RPMI7951 (cell line): ENCODE measurements around the gene BCHE. TPM values are rescaled to one million over a fixed set of nuclear protein-coding genes. Genes with fewer than 3 reads are reported as not detected.

ENCODE experiments used
- DNase-seq: peaks from one replicate; pipeline ENCODE4 v3.0.0-alpha.2; 2012; ENCODE audit warnings: low read depth
- total RNA-seq: library from RNA; depleted of rRNA; stranded (reverse); fragments of >200 nt; shearing (Covaris generic); gene quantifications from 2 replicates; pipeline ENCODE4 v1.2.3, GENCODE V29; 2014

Gene BCHE
- total RNA-seq, 1 experiment from 2014 or later: 9.5 TPM

DNA sequence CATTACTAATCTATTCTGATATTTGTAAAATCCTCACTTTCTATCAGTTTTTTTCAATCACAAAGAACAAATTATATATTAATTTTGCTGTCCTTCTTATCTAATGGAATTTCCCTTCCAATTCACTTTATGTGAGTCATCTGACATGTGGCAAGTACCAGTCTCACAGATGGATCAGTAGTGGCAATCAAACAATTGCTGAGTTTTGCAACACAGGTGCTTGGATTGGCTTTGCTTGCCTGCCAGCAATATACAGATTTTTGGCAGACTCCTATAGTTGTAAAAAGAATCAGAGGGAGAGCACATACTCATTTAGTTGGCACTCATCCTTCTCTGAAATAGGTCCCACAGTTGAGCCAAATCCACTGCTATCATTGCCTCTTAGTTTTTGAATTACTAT, 83.7 kb downstream of the BCHE start:
- no peak for DNase-seq

DNA sequence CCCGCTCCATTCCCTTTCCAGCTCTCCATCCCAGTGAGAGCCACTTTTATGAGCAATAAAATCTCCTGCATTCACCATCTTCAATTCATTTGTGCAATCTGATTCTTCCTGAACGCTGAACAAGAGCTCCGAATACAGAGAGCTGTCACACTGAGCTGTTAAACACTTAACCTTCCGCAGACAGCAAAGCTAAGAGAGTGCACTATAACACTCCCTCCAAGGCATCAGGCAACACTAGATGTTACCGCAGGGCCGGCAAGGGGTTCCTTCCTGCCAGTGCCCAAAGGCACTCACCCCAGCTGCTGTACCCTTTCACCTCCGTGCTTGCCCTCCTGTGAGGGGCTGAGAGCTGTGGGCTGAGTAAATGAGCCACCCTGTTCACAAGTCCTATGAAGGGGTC, 85.6 kb downstream of the BCHE start:
- DNase-seq: no peak

DNA sequence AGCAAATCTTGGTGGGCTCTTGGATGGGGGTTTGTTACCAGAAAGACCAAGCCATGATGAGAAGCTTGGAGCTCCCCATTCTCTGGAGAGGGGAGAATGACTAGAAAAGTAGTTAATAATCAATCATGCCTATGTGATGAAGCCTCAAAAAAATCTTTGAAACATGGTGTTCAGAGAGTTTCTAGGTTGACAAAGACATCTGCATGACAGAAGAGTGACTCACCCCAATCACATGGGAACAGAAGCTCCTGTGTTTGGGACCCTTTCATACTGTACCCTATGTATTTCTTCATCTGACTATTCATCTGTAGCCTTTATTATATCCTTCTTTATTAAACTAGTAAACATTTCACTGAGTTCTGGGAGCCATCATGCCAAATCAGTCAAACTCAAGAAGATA, 87.4 kb downstream of the BCHE start:
- no peak for DNase-seq

DNA sequence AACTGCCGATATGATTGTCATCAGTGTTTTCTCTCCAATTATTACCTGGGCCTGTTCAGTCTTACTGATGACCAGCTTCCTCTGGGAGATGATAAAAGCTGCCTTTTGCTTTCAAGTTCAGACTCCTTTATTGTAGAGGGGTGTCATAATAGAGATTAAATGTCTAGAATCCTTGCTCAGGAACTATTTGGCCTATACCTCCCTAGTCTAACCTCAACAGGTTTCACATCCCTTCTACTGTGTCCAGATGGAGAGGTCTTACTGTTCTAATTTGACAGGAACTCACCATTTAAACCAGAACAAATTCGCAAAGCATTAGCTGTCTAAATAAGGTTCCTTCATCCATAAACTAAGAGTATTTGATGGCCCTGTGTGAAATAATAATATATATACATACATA, 88.0 kb downstream of the BCHE start:
- no peak for DNase-seq

DNA sequence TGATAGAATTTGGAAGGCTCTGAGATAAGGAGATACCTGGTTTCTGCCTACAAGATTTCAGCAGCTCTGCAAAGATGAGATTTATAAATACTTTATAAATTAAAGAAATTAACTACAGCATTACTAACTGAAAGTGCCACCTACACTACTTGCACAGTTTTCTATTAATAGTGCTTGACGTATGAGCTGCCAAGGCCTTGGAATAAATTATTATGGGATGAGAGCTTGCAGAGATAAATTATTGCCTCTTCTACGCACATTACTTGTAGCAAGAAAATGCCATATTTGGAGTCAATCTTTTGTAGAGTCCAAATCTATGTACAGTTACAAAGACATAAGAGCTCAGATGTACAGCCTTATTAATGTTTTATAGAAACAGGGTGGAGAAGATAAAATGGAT, 89.1 kb downstream of the BCHE start:
- DNase-seq: no peak

DNA sequence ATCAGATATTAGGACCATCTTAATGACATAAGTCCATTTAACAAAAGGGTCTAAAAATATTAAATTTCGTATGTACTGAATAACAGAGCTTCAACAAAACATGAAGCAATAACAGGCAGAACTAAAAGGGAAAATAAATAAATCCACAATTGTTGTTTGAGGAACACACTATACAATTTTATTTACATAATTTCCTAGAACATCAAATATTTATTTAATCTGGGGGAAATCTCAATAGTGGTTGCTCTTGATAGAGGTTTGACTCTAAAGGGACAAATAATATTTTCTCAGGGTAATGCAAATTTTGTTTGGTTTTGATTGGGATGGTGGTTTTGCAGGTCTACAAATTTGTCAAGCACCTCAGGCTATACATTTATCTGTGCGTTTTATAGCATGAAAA, 90.3 kb downstream of the BCHE start:
- no peak for DNase-seq

DNA sequence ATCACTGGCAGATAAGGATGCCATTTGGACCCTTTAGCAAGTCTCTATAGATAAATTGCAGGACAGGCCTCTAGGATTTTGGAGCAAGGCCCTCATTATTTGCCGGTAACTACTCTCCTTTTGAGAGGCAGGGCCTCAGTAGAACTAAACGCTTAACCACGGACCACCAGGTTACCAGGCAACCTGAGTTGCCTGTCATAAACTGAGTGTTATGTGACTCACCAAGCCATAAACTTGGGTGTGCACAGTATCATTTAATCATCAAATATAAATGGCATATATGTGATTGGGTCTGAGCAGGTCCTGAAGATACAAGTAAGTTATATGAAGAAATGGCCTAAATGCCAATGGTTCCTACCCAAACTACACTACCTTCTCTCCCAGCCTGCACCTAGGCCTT, 93.2 kb downstream of the BCHE start:
- DNase-seq: no peak

DNA sequence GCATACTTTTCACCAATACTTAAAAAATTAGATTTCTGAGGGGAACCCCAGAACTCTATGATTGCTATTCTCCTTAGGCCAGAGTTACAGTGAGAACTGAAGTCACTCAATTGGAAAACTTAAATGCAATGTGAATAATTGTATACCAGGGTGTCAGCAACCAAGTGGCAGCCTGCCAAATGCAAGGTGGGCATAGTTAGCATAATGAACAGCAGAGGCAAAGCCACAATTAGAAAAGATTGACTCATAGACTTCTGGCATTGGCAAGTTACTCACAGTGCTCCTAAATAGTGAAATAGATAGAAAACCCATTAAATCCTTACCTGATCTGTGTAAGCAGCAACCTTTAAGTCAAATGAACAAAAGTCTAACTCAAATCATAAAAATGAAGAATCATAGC, 94.9 kb downstream of the BCHE start:
- DNase-seq: no peak

DNA sequence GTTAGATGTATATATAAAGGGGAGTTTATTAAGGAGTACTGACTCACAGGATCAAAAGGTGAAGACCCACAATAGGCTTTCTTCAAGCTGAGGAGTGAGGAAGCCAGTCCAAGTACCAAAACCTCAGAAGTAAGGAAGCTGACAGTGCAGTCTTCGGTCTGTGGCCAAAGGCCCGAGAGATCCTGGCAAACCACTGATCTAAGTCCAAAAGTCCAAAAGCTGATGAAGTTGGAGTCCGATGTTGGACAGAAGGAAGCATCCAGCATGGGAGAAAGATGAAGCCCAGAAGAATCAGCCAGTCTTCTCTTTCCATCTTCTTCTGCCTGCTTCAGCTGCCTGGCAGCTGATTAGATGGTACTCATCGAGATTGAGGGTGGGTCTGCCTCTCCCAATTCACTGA, 107.5 kb downstream of the BCHE start:
- DNase-seq: no peak

DNA sequence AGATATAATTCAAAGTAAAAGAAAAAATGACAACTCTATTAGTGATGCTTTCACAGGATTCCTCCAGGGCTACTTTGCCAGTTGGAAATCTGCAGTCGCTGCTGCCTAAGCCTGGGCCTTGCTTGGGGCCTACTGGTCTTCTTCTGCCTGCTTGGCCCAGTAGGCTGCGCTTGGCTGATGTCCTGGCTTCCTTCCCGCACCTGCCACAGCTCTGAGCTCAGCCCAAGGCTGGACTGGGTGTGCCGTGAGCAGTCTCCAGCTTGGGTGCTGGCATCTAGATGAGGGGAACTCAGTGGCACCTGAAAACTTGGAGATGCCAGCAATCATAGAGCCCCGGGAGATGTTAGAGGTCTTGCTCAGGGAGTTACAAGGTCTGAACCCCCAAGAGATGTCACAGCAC, 108.3 kb downstream of the BCHE start:
- no peak for DNase-seq

DNA sequence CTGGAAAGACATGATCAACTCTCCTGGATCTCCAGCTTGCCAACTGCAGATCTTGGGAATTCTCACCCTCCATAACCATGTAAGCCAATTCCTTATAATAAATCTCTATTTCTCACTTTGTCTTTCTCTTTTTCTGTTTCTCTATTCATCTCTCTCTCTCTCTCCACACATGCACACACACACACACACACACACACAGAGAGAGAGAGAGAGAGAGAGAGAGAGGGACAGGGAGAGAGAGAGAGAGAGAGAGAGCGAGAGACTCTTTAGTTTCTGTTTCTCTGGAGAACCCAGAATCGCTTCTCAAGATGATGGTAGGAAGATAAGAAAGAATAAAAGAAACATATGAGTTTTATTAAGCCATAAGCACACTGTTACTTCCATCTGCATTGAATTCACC, 111.9 kb downstream of the BCHE start:
- DNase-seq: no peak
